ENCODE results near the gene AFTPH.

AFTPH gene

GRCh38 chr2:64639691-64640090 lies 115.6 kb downstream of the AFTPH start:
- no peak overlapping the region for H2AFZ ChIP-seq
- no peaks in the 10 kb centered on the region for H3K9me3 ChIP-seq (ENCODE audit: control insufficient read depth, low read length)
- H3K27me3 ChIP-seq (ENCODE audit: control insufficient read depth, insufficient read depth, low read length) = no peaks in the 10 kb centered on the region
- H3K36me3 ChIP-seq (ENCODE audit: control insufficient read depth, insufficient read depth, low read length) = no peaks in the 10 kb centered on the region
- no peak for TF ChIP-seq CTCF (IDR thresholded peaks at IDR 0.05)
- no peak overlapping the region for H3K9ac ChIP-seq
- peaks cover 52% of the 10 kb centered on the region for H3K79me2 ChIP-seq
- H3K27ac ChIP-seq = no peak overlapping the region
- no peak overlapping the region for H3K4me2 ChIP-seq (ENCODE audit: low read length)
- peaks cover 27% of the 10 kb centered on the region for H3K4me1 ChIP-seq
- H3K4me3 ChIP-seq (ENCODE audit: low read depth, low read length) = no peak overlapping the region

GRCh38 chr2:64640153-64641044 lies 116.3 kb downstream of the AFTPH start:
- Histone ChIP-seq H2AFZ (peak overlapping the region; percentile 9), H3K4me1 (peaks cover 27% of the 10 kb centered on the region), H3K79me2 (peaks cover 52% of the 10 kb centered on the region), H3K27ac (no peak overlapping the region), H3K4me3 (ENCODE audit: low read depth, low read length) (no peak overlapping the region), H3K27me3 (ENCODE audit: control insufficient read depth, insufficient read depth, low read length) (no peaks in the 10 kb centered on the region), H3K9me3 (ENCODE audit: control insufficient read depth, low read length) (no peaks in the 10 kb centered on the region), H3K4me2 (ENCODE audit: low read length) (no peak overlapping the region), H3K9ac (no peak overlapping the region), H3K36me3 (ENCODE audit: control insufficient read depth, insufficient read depth, low read length) (no peaks in the 10 kb centered on the region)
- TF ChIP-seq CTCF (IDR thresholded peaks at IDR 0.05) = no peak

- Histone ChIP-seq H3K27ac (no peak overlapping the region), H3K4me1 (peaks cover 33% of the 10 kb centered on the region)
Measured at GRCh38 chr2:64641599-64641998, 117.5 kb downstream of the AFTPH start.

More at GRCh38 chr2:64641599-64641998, 117.5 kb downstream of the AFTPH start:
- Histone ChIP-seq H3K36me3 (ENCODE audit: control insufficient read depth, insufficient read depth, low read length) (no peaks in the 10 kb centered on the region), H3K4me3 (ENCODE audit: low read depth, low read length) (no peak overlapping the region), H3K9me3 (ENCODE audit: control insufficient read depth, low read length) (no peaks in the 10 kb centered on the region), H3K27me3 (ENCODE audit: control insufficient read depth, insufficient read depth, low read length) (no peaks in the 10 kb centered on the region), H3K9ac (no peak overlapping the region), H3K4me2 (ENCODE audit: low read length) (no peak overlapping the region), H2AFZ (no peak overlapping the region), H3K79me2 (peaks cover 49% of the 10 kb centered on the region)
- no peak for TF ChIP-seq CTCF (IDR thresholded peaks at IDR 0.05)

All from parathyroid adenoma (tissue), 2 donors.